H1 (cell line): ENCODE results near the gene PNMA1. TPM values are rescaled to one million over a fixed set of nuclear protein-coding genes. Genes with fewer than 3 reads are reported as not detected.
A peak's percentile ranks its signal among the peaks of the same experiment; 100 is the strongest.

Source experiments
- CTCF ChIA-PET: fragments of 300-600 bp; sonication (Branson Sonifier 250); formaldehyde crosslinking; loops from one replicate; lab custom pipeline; 2021; ENCODE audit not compliant: partially characterized antibody; lab: Charles Lee
- POLR2A ChIA-PET: fragments of 300-600 bp; sonication (Branson Sonifier 250); formaldehyde crosslinking; loops from one replicate; lab custom pipeline; 2021; ENCODE audit warnings: inconsistent platforms; ENCODE audit not compliant: partially characterized antibody; lab: Charles Lee
- DNase-seq, 2 experiments: peaks; one replicate each; pipeline versions ENCODE4 v3.0.0 to v3.0.0-alpha.2; 2010 to 2022; ENCODE audit warnings: low spot score in 2 of 2, low read depth in 1 of 2, mixed read lengths in 1 of 2
- FAIRE-seq: peaks from 2 replicates; lab custom pipeline; 2011; peaks lifted over from hg19 to GRCh38; lab: Jason Lieb, UNC
- H2AFZ ChIP-seq: 2 replicates; pipeline ENCODE4 v1.8.1; 2012; ENCODE audit warnings: low read length, inconsistent platforms
- H2AK5ac ChIP-seq: 2 replicates; pipeline ENCODE4 v1.6.1; 2013; ENCODE audit warnings: low read depth, low read length
- H2BK120ac ChIP-seq: replicated peaks from 2 replicates; pipeline ENCODE3; 2013; ENCODE audit warnings: low read depth, low read length, inconsistent platforms
- H2BK12ac ChIP-seq: 2 replicates; pipeline ENCODE4 v1.6.1; 2013; ENCODE audit warnings: low read depth, low read length
- H2BK15ac ChIP-seq: 2 replicates; pipeline ENCODE4 v1.6.1; 2013; ENCODE audit warnings: low read length
- H2BK20ac ChIP-seq: 2 replicates; pipeline ENCODE4 v1.6.1; 2013; ENCODE audit warnings: low read length
- H2BK5ac ChIP-seq: 2 replicates; pipeline ENCODE4 v1.6.1; 2013; ENCODE audit warnings: low read depth, low read length
- H3K14ac ChIP-seq: 2 replicates; pipeline ENCODE4 v1.6.1; 2013; ENCODE audit warnings: inconsistent platforms; ENCODE audit not compliant: insufficient read length
- H3K18ac ChIP-seq: 2 replicates; pipeline ENCODE4 v1.6.1; 2013; ENCODE audit warnings: low read length; ENCODE audit errors: extremely low read depth
- H3K23ac ChIP-seq: 2 replicates; pipeline ENCODE4 v1.6.1; 2013; ENCODE audit warnings: inconsistent platforms; ENCODE audit not compliant: insufficient read length
- H3K23me2 ChIP-seq: 2 replicates; pipeline ENCODE4 v1.6.1; 2013; ENCODE audit warnings: low read depth, low read length
- H3K27ac ChIP-seq: 2 replicates; pipeline ENCODE4 v1.6.1; 2011; ENCODE audit warnings: low read depth, low read length, inconsistent platforms
- H3K27me3 ChIP-seq, 4 experiments: replicated peaks in 1 of 4; 1 replicate in 1 of 4; 2 replicates in 3 of 4; pipeline versions ENCODE4 v1.6.1 to v1.8.1; 2011 to 2013; ENCODE audit warnings: low read length in 3 of 4, mild to moderate bottlenecking in 3 of 4, inconsistent platforms in 2 of 4, mixed read lengths in 2 of 4, moderate library complexity in 1 of 4; ENCODE audit not compliant: control insufficient read depth in 3 of 4, insufficient read depth in 3 of 4; ENCODE audit errors: extremely low read depth in 1 of 4
- H3K36me3 ChIP-seq, 4 experiments: 2 replicates each; pipeline versions ENCODE4 v1.6.1 to v1.8.1; 2011 to 2013; ENCODE audit warnings: mild to moderate bottlenecking in 4 of 4, low read length in 3 of 4, moderate library complexity in 2 of 4, control low read depth in 1 of 4, inconsistent platforms in 1 of 4; ENCODE audit not compliant: insufficient read depth in 4 of 4, control insufficient read depth in 2 of 4
- H3K4ac ChIP-seq: replicated peaks from 2 replicates; pipeline ENCODE3; 2013; ENCODE audit warnings: low read length, low read depth, mixed read lengths, inconsistent platforms; ENCODE audit not compliant: insufficient read length
- H3K4me1 ChIP-seq, 4 experiments: replicated peaks in 1 of 4; 1 replicate in 1 of 4; 2 replicates in 3 of 4; pipeline versions ENCODE4 v1.6.1 to v1.8.1; 2011 to 2013; ENCODE audit warnings: low read length in 3 of 4, inconsistent platforms in 2 of 4, mixed read lengths in 1 of 4; ENCODE audit not compliant: insufficient read depth in 4 of 4, control insufficient read depth in 3 of 4
- H3K4me2 ChIP-seq, 2 experiments: 2 replicates each; pipeline versions ENCODE4 v1.6.1 to v1.8.1; 2011 to 2013; ENCODE audit warnings: low read depth in 2 of 2, low read length in 2 of 2, control low read depth in 1 of 2, inconsistent platforms in 1 of 2, mild to moderate bottlenecking in 1 of 2; ENCODE audit not compliant: insufficient read depth in 1 of 2
- H3K4me3 ChIP-seq, 4 experiments: fragments of 200-600, 300-600 bp in 1 of 4; sonication (generic), shearing (Covaris generic), sonication (Bioruptor Twin) in 1 of 4; 2 replicates each; pipeline versions ENCODE4 v1.5.1 to v1.8.1; 2011 to 2016; ENCODE audit warnings: low read length in 4 of 4, low read depth in 3 of 4, control low read depth in 2 of 4, inconsistent platforms in 2 of 4, mild to moderate bottlenecking in 2 of 4, mixed read lengths in 1 of 4, moderate library complexity in 1 of 4; ENCODE audit not compliant: insufficient read depth in 2 of 4; ENCODE audit errors: extremely low read depth in 1 of 4
- H3K56ac ChIP-seq: replicated peaks from 2 replicates; pipeline ENCODE3; 2013; ENCODE audit warnings: low read depth, mild to moderate bottlenecking, mixed read lengths, low read length, inconsistent platforms; ENCODE audit not compliant: insufficient read length
- H3K79me1 ChIP-seq: 2 replicates; pipeline ENCODE4 v1.6.1; 2013; ENCODE audit warnings: low read depth, low read length, control low read depth
- H3K79me2 ChIP-seq, 2 experiments: 2 replicates each; pipeline versions ENCODE4 v1.6.1 to v1.8.1; 2012 to 2013; ENCODE audit warnings: low read length in 2 of 2, mild to moderate bottlenecking in 2 of 2, inconsistent platforms in 1 of 2; ENCODE audit not compliant: insufficient read depth in 2 of 2, control insufficient read depth in 1 of 2
- H3K9ac ChIP-seq, 4 experiments: replicated peaks in 1 of 4; 1 replicate in 1 of 4; 2 replicates in 3 of 4; pipeline versions ENCODE4 v1.6.1 to v1.8.1; 2011 to 2013; ENCODE audit warnings: low read depth in 3 of 4, low read length in 3 of 4, control low read depth in 2 of 4, mild to moderate bottlenecking in 2 of 4, moderate library complexity in 2 of 4, inconsistent platforms in 1 of 4; ENCODE audit errors: extremely low read depth in 1 of 4
- H3K9me3 ChIP-seq, 2 experiments: 2 replicates each; pipeline versions ENCODE4 v1.6.1 to v1.8.1; 2012 to 2013; ENCODE audit warnings: mild to moderate bottlenecking in 2 of 2, moderate library complexity in 2 of 2, control low read depth in 1 of 2, inconsistent platforms in 1 of 2, low read depth in 1 of 2, low read length in 1 of 2, mixed read lengths in 1 of 2; ENCODE audit not compliant: insufficient read depth in 2 of 2
- H4K20me1 ChIP-seq, 2 experiments: replicated peaks in 1 of 2; 2 replicates each; pipeline versions ENCODE3 to v1.8.1; 2011 to 2013; ENCODE audit warnings: inconsistent platforms in 2 of 2, low read length in 2 of 2, mild to moderate bottlenecking in 1 of 2; ENCODE audit not compliant: insufficient read depth in 2 of 2, control insufficient read depth in 1 of 2
- H4K5ac ChIP-seq: 2 replicates; pipeline ENCODE4 v1.6.1; 2013; ENCODE audit warnings: low read length, low read depth, mixed read lengths, inconsistent platforms; ENCODE audit not compliant: insufficient read length
- H4K8ac ChIP-seq: 2 replicates; pipeline ENCODE4 v1.8.0; 2013; ENCODE audit warnings: mild to moderate bottlenecking, moderate library complexity, low read length, inconsistent platforms; ENCODE audit not compliant: insufficient read depth; ENCODE audit errors: extremely low read depth
- H4K91ac ChIP-seq: replicated peaks from 2 replicates; pipeline ENCODE3; 2013; ENCODE audit warnings: low read length, mixed read lengths, inconsistent platforms; ENCODE audit not compliant: insufficient read length
- JUND ChIP-seq: IDR thresholded peaks from 2 replicates; pipeline ENCODE4 v1.6.1; 2011; ENCODE audit warnings: mild to moderate bottlenecking, improper control_type of control experiment, low read length
- WGBS, 2 experiments: shearing (Covaris generic) in 1 of 2; methylation state at CpG; one replicate each; pipeline versions ENCODE4 v1.1.6 to v1.1.7; 2013 to 2015; ENCODE audit warnings: low lambda C conversion rate in 2 of 2, mixed read lengths in 2 of 2, inconsistent platforms in 1 of 2, low coverage in 1 of 2, missing lambda C conversion rate in 1 of 2; ENCODE audit not compliant: insufficient replicate concordance in 2 of 2, insufficient coverage in 1 of 2, insufficient read length in 1 of 2; ENCODE audit errors: extremely low coverage in 1 of 2, missing lambda C conversion rate in 1 of 2; 5-methylcytosine and 5-hydroxymethylcytosine counted together
- polyA plus RNA-seq, 7 experiments: library from polyadenylated mRNA; depleted of rRNA in 3 of 7; stranded (reverse) in 5 of 7; unstranded in 2 of 7; fragments of >200 nt in 5 of 7; fragments of 200-250 nt in 2 of 7; gene quantifications; 1 replicate in 5 of 7; 2 replicates in 1 of 7; 4 replicates in 1 of 7; pipeline versions ENCODE4 v1.2.1 to v1.2.3, GENCODE V29; 2011 to 2013; ENCODE audit warnings: missing spikeins in 2 of 7, mixed read lengths in 2 of 7
- total RNA-seq: library from RNA; stranded (reverse); fragmentation: NEBNext Ultra II Directional; extraction: Animal tissue kit (Norgen Biotek cat#: 25700); gene quantifications from 2 replicates; pipeline ENCODE4 v1.2.1, GENCODE V29; 2021

Gene PNMA1
- total and polyA plus RNA-seq, 2 of the 8 experiments (the other 6 are each of a cell fraction or from before 2014, with no cell fraction given), result 15.8 to 52.7 TPM

DNA sequence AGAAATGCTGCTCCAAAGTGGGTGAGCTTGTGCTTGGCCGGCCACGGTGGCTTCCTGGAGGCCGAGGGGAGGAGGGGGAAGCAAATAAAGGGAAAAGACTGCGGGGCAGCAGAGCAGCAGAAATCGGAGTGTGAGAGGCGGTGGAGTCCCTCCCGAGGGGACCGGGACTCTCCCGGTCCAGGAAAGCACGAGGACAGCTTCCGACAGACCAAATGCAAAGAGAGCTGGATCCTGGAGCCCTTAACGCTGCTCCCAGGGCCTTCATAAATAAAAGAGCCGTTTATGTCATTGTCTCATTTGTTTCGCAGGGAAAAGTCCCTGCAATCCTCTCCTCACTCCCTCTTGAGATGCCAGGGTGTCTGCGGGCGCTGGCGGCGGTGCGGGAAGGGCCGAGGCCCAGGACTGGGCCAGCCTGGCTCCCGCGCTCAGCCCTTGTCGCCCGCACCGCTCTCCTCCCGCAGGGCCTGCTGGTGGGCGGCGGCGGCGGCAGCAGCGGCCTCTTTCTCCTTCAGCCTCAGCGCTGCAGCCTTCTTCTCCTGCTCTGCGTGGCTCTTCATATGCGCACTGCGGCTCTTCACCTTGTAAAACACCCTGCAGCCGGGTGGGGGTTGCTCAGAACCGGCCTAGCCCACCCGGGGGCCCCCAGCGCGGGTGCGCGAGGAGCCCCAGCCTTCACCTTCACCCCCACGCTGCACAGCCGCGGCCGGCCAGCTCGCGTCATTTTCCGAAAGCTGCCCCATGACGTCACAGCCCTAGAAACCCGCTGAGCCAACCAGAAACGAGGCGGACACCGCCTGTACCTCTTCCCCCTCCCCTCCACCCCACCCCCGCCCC lies 4.5 kb upstream of the PNMA1 start:
- H3K9me3 ChIP-seq, result no peaks in the 10 kb centered on the region
- CTCF ChIA-PET, result interaction anchor here (0.8 to 1.7 kb wide), 9 partner anchors 8 to 195 kb away, joined by 3 to 10 read pairs (median 4); no protein-coding TSS in a partner anchor
- peak overlapping the region; percentile 43 to 79 (median 66) for H3K4me3 ChIP-seq
- peak; percentile 58; the same call in 1 of the 2 replicates for TF ChIP-seq JUND

More for the DNA sequence above, 4.5 kb upstream of the PNMA1 start:
- peak overlapping the region; percentile 67 for H4K91ac ChIP-seq
- no peak overlapping the region; the same call in 1 of the 2 replicates for H2AK5ac ChIP-seq
- no peak overlapping the region for H3K14ac ChIP-seq
- no peak overlapping the region for H3K56ac ChIP-seq
- POLR2A ChIA-PET, result interaction anchor here (1.2 to 3.4 kb wide), 5 partner anchors 9 to 53 kb away, joined by 3 to 11 read pairs (median 5); a partner anchor contains a TSS
- H3K36me3 ChIP-seq, result peaks cover 0 to 6% (median 0%) of the 10 kb centered on the region in 4 experiments; a peak in 1 of 8 replicates
- peak overlapping the region; percentile 52; the same call in 1 of the 2 replicates for H2BK5ac ChIP-seq
- H2BK12ac ChIP-seq, result peak overlapping the region; percentile 84; the same call in 1 of the 2 replicates
- no peak overlapping the region for H2AFZ ChIP-seq
- peak overlapping the region; percentile 83 to 95 for H3K4me2 ChIP-seq
- FAIRE-seq (no peak), DNase-seq (peak in 1 of 2 experiments; percentile 92)
- H3K27ac ChIP-seq, result peak overlapping the region; percentile 57
- peaks cover 0 to 6% (median 2%) of the 10 kb centered on the region in 4 experiments; a peak in 3 of 7 replicates for H3K27me3 ChIP-seq
- H4K8ac ChIP-seq, result peak overlapping the region; percentile 85; the same call in 1 of the 2 replicates
- H3K23me2 ChIP-seq, result peaks cover 19% of the 10 kb centered on the region
- peaks cover 16 to 32% (median 24%) of the 10 kb centered on the region in 4 experiments for H3K4me1 ChIP-seq
- H3K18ac ChIP-seq, result peak overlapping the region; percentile 78
- H2BK15ac ChIP-seq, result 0 out of 2 replicates have a peak overlapping the region, but pooled peaks have one; percentile 81
- no peak overlapping the region for H3K23ac ChIP-seq
- peaks cover 4 to 6% of the 10 kb centered on the region in 2 experiments for H4K20me1 ChIP-seq
- peak overlapping the region in 3 of 4 experiments; percentile 35 to 57 (median 49); a peak in 5 of 7 replicates for H3K9ac ChIP-seq
- no peak overlapping the region for H2BK120ac ChIP-seq
- peaks cover 2% of the 10 kb centered on the region; the same call in 1 of the 2 replicates for H3K79me1 ChIP-seq
- no peak overlapping the region for H2BK20ac ChIP-seq
- H3K79me2 ChIP-seq, result 0 out of 4 replicates have a peak, but pooled peaks cover 0 to under 1% of the 10 kb centered on the region in 2 experiments
- H4K5ac ChIP-seq, result peak overlapping the region; percentile 58
- peak overlapping the region; percentile 82 for H3K4ac ChIP-seq
- 9% methylated on average over 45 of the region's 55 CpGs; no CpG with 5 or more reads in 1 of the 2 experiments for WGBS, 2 experiments
